Trophoblast cell (in vitro differentiated cells and primary cell): ENCODE data around the gene RS1.

Experiments used
- DNase-seq, 2 donors: peaks; one replicate each; pipeline ENCODE4 v3.0.0-alpha.2; 2016
- H2AFZ ChIP-seq: 2 replicates; pipeline ENCODE4 v1.6.1; 2013; ENCODE audit warnings: low read length, moderate library complexity, mild to moderate bottlenecking; ENCODE audit not compliant: insufficient read depth, poor library complexity
- H2AK5ac ChIP-seq: 2 replicates; pipeline ENCODE4 v1.6.1; 2013; ENCODE audit warnings: mild to moderate bottlenecking, low read length
- H2BK120ac ChIP-seq: 2 replicates; pipeline ENCODE4 v1.6.1; 2013; ENCODE audit warnings: low read length, mild to moderate bottlenecking, moderate library complexity; ENCODE audit not compliant: insufficient read depth, poor library complexity
- H2BK12ac ChIP-seq: 2 replicates; pipeline ENCODE4 v1.6.1; 2013; ENCODE audit warnings: mild to moderate bottlenecking, low read length, moderate library complexity
- H2BK5ac ChIP-seq: 2 replicates; pipeline ENCODE4 v1.6.1; 2013; ENCODE audit warnings: low read length, low read depth, moderate library complexity, mild to moderate bottlenecking; ENCODE audit not compliant: poor library complexity
- H3K14ac ChIP-seq: 2 replicates; pipeline ENCODE4 v1.6.1; 2013; ENCODE audit warnings: mild to moderate bottlenecking, low read length
- H3K18ac ChIP-seq: 2 replicates; pipeline ENCODE4 v1.6.1; 2013; ENCODE audit warnings: mild to moderate bottlenecking, low read length
- H3K23ac ChIP-seq: 2 replicates; pipeline ENCODE4 v1.6.1; 2013; ENCODE audit warnings: low read length
- H3K27ac ChIP-seq: 2 replicates; pipeline ENCODE4 v1.5.1; 2013; ENCODE audit warnings: low read depth, mild to moderate bottlenecking, inconsistent platforms, low read length, moderate library complexity
- H3K27me3 ChIP-seq: 2 replicates; pipeline ENCODE4 v1.6.1; 2013; ENCODE audit warnings: inconsistent platforms, mild to moderate bottlenecking, low read length, moderate library complexity; ENCODE audit not compliant: insufficient read depth
- H3K36me3 ChIP-seq, 2 experiments: 1 replicate in 1 of 2; 2 replicates in 1 of 2; pipeline ENCODE4 v1.6.1; 2013; ENCODE audit warnings: low read length in 2 of 2, mild to moderate bottlenecking in 2 of 2, moderate library complexity in 1 of 2; ENCODE audit not compliant: insufficient read depth in 2 of 2, control insufficient read depth in 1 of 2
- H3K4ac ChIP-seq: 2 replicates; pipeline ENCODE4 v1.6.1; 2013; ENCODE audit warnings: low read depth, mild to moderate bottlenecking, low read length, moderate library complexity
- H3K4me1 ChIP-seq, 2 experiments: 1 replicate in 1 of 2; 2 replicates in 1 of 2; pipeline ENCODE4 v1.6.1; 2013; ENCODE audit warnings: low read length in 2 of 2, mild to moderate bottlenecking in 2 of 2, moderate library complexity in 1 of 2; ENCODE audit not compliant: insufficient read depth in 2 of 2, control insufficient read depth in 1 of 2
- H3K4me2 ChIP-seq: 2 replicates; pipeline ENCODE4 v1.6.1; 2013; ENCODE audit warnings: inconsistent platforms, mild to moderate bottlenecking, low read length, moderate library complexity
- H3K4me3 ChIP-seq: 2 replicates; pipeline ENCODE4 v1.5.1; 2013; ENCODE audit warnings: mild to moderate bottlenecking, low read depth, low read length, inconsistent platforms
- H3K79me1 ChIP-seq: one replicate; pipeline ENCODE4 v1.6.1; 2013; ENCODE audit warnings: low read length
- H3K79me2 ChIP-seq: 2 replicates; pipeline ENCODE4 v1.6.1; 2013; ENCODE audit warnings: low read length, mild to moderate bottlenecking; ENCODE audit not compliant: control insufficient read depth, insufficient read depth, poor library complexity
- H3K9ac ChIP-seq: 2 replicates; pipeline ENCODE4 v1.6.1; 2013; ENCODE audit warnings: mild to moderate bottlenecking, low read length
- H3K9me3 ChIP-seq: 2 replicates; pipeline ENCODE4 v1.6.1; 2013; ENCODE audit warnings: low read depth, mild to moderate bottlenecking, control low read depth, inconsistent platforms, low read length; ENCODE audit not compliant: insufficient read depth
- H4K12ac ChIP-seq: 2 replicates; pipeline ENCODE4 v1.6.1; 2013; ENCODE audit warnings: low read depth, mild to moderate bottlenecking, low read length, moderate library complexity
- H4K8ac ChIP-seq: 2 replicates; pipeline ENCODE4 v1.6.1; 2013; ENCODE audit warnings: low read depth, mild to moderate bottlenecking, low read length, moderate library complexity
- H4K91ac ChIP-seq: one replicate; pipeline ENCODE4 v1.6.1; 2013; ENCODE audit warnings: low read depth, mild to moderate bottlenecking, low read length, moderate library complexity
- WGBS: extraction: QIAGEN DNeasy Blood & Tissue Kit; methylation state at CpG from one replicate; pipeline ENCODE4 v1.1.7; 2013; ENCODE audit warnings: missing lambda C conversion rate; ENCODE audit not compliant: insufficient read length, insufficient coverage; ENCODE audit errors: extremely low coverage; 5-methylcytosine and 5-hydroxymethylcytosine counted together

The RS1 gene

DNA sequence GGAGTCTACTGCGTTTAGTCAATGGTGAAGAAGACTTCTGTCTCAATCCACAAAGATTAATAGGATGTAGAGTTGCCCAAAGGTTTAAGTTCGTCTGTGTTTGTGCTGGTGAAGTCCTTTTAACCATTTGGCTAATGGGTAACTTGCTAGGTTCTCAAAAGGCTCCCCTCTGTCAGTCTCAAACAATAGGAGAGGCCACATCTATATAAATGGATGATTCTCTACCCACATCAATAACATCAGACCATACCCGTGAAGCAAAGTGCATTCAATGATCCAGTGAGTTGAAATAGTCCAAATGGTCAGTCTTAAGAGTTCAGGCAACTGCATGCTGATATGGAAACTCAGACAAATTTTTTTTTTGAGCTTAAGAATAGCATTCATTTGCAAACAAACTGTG is 28.1 kb downstream of the RS1 start:
- no peak for DNase-seq
- no peak overlapping the region for H2BK120ac ChIP-seq
- no peak overlapping the region for H2BK12ac ChIP-seq
- H3K9me3 ChIP-seq: no peaks in the 10 kb centered on the region
- H3K14ac ChIP-seq: no peak overlapping the region
- H3K23ac ChIP-seq: no peak overlapping the region
- H2AFZ ChIP-seq: no peak overlapping the region
- no peaks in the 10 kb centered on the region for H3K79me2 ChIP-seq
- no peak overlapping the region for H4K12ac ChIP-seq
- H4K91ac ChIP-seq: no peak overlapping the region
- no peak overlapping the region for H3K4me3 ChIP-seq
- H3K9ac ChIP-seq: no peak overlapping the region
- no peaks in the 10 kb centered on the region for H3K79me1 ChIP-seq
- no peaks in the 10 kb centered on the region for H3K27me3 ChIP-seq
- H3K4ac ChIP-seq: no peak overlapping the region
- H2BK5ac ChIP-seq: no peak overlapping the region
- H3K36me3 ChIP-seq: no peaks in the 10 kb centered on the region
- H2AK5ac ChIP-seq: no peak overlapping the region
- no peaks in the 10 kb centered on the region for H3K4me1 ChIP-seq
- no peak overlapping the region for H3K4me2 ChIP-seq
- H3K27ac ChIP-seq: no peak overlapping the region
- H4K8ac ChIP-seq: no peak overlapping the region
- no peak overlapping the region for H3K18ac ChIP-seq
- WGBS: no CpG with 5 or more reads among the region's 3 CpGs

DNA sequence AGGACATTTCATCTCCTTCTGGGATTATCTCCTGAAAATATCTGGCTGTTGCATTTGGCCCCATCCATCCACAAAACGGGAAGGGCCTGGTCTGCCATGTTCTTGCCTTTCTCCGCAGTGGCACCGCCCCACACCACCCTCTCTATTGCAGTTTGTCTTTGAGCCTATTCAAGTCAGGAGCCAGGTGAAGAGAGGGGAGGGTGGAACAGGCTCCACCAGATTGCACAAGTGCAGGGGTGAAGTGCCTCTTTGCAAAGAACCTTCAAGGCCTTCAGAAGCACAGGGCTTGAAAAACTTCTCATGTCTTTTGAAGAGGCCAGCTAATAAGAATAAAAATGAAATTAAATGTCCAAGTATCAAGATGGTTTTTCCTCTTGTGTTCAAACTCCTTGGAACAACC is 28.7 kb downstream of the RS1 start:
- Histone ChIP-seq H2BK5ac (no peak overlapping the region), H3K27ac (no peak overlapping the region), H4K12ac (no peak overlapping the region), H3K79me1 (no peaks in the 10 kb centered on the region), H4K8ac (no peak overlapping the region), H2AFZ (no peak overlapping the region), H2BK12ac (no peak overlapping the region), H3K4me2 (no peak overlapping the region), H3K9ac (no peak overlapping the region), H4K91ac (no peak overlapping the region), H3K18ac (no peak overlapping the region), H2BK120ac (no peak overlapping the region), H3K9me3 (no peaks in the 10 kb centered on the region), H3K14ac (no peak overlapping the region), H3K4me3 (no peak overlapping the region), H3K79me2 (no peaks in the 10 kb centered on the region), H3K4ac (no peak overlapping the region), H3K23ac (no peak overlapping the region), H3K4me1 (no peaks in the 10 kb centered on the region), H3K36me3 (no peaks in the 10 kb centered on the region), H2AK5ac (no peak overlapping the region), H3K27me3 (no peaks in the 10 kb centered on the region)
- no CpG with 5 or more reads among the region's 3 CpGs for WGBS
- DNase-seq: no peak

GRCh38 chrX:18640686-18641085 is 31.2 kb downstream of the RS1 start:
- H2AK5ac ChIP-seq: no peak overlapping the region
- H3K79me2 ChIP-seq: no peaks in the 10 kb centered on the region
- no peak overlapping the region for H2AFZ ChIP-seq
- H3K79me1 ChIP-seq: no peaks in the 10 kb centered on the region
- no peaks in the 10 kb centered on the region for H3K27me3 ChIP-seq
- H4K12ac ChIP-seq: peak overlapping the region; percentile 62
- DNase-seq: no peak
- no peak overlapping the region for H3K18ac ChIP-seq
- no peak overlapping the region for H3K4me2 ChIP-seq
- no peak overlapping the region for H3K14ac ChIP-seq
- H3K27ac ChIP-seq: no peak overlapping the region
- no peak overlapping the region for H3K9ac ChIP-seq
- no peaks in the 10 kb centered on the region for H3K36me3 ChIP-seq
- peak overlapping the region; percentile 47 for H4K8ac ChIP-seq
- H2BK12ac ChIP-seq: no peak overlapping the region
- no peak overlapping the region for H4K91ac ChIP-seq
- no peaks in the 10 kb centered on the region for H3K9me3 ChIP-seq
- no CpG with 5 or more reads among the region's 10 CpGs for WGBS
- H3K23ac ChIP-seq: no peak overlapping the region
- H2BK120ac ChIP-seq: no peak overlapping the region
- no peak overlapping the region for H3K4me3 ChIP-seq
- no peak overlapping the region for H2BK5ac ChIP-seq
- H3K4me1 ChIP-seq: no peaks in the 10 kb centered on the region
- H3K4ac ChIP-seq: no peak overlapping the region

DNA sequence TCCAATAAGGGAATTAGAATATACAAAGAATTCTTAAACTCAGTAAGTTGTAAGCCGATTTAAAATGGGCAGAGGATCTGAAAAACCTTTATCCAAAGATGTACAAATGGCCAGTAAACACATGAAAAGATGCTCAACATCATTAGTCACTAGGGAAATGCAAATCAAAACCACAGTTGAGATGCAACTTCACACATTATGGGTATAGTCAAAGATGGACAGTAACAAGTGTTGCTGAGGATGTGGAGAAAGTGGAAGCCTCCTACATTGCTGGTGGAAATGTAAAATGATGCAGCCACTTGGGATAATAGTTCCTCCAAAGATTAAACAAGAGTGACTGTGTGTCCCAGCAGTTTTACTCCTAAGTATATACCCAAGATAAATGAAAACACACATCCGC is 32.6 kb downstream of the RS1 start:
- Histone ChIP-seq H3K14ac (no peak overlapping the region), H3K4me1 (no peaks in the 10 kb centered on the region), H4K91ac (no peak overlapping the region), H3K79me1 (no peaks in the 10 kb centered on the region), H3K23ac (no peak overlapping the region), H2BK5ac (no peak overlapping the region), H3K27me3 (no peaks in the 10 kb centered on the region), H3K9ac (no peak overlapping the region), H2AK5ac (no peak overlapping the region), H3K9me3 (no peaks in the 10 kb centered on the region), H4K12ac (no peak overlapping the region), H3K18ac (no peak overlapping the region), H3K4me3 (no peak overlapping the region), H3K79me2 (no peaks in the 10 kb centered on the region), H3K36me3 (no peaks in the 10 kb centered on the region), H2AFZ (no peak overlapping the region), H3K27ac (no peak overlapping the region), H2BK12ac (no peak overlapping the region), H3K4me2 (no peak overlapping the region), H3K4ac (no peak overlapping the region), H2BK120ac (no peak overlapping the region), H4K8ac (no peak overlapping the region)
- no peak for DNase-seq
- WGBS: no CpG with 5 or more reads among the region's 2 CpGs
